ENCODE data around the gene USP22.
"Not testable (repeated sequence)": the region's sequence is repeated elsewhere in the genome, so short reads cannot be mapped to it uniquely, and the experiment has no call there.

USP22 gene

GRCh38 chr17:20988001-20988636 lies 54.7 kb downstream of the USP22 start:
- DNase-seq (ENCODE audit: low spot score) = no peak

GRCh38 chr17:20987511-20987910 lies 55.3 kb downstream of the USP22 start:
- no peak for DNase-seq (ENCODE audit: low spot score)

GRCh38 chr17:20986767-20987510 lies 55.9 kb downstream of the USP22 start:
- no peak for DNase-seq (ENCODE audit: low spot score)

GRCh38 chr17:20983359-20983637 lies 59.5 kb downstream of the USP22 start:
- no peak for DNase-seq (ENCODE audit: low spot score)

GRCh38 chr17:20982589-20983358 lies 60.0 kb downstream of the USP22 start:
- no peak for DNase-seq (ENCODE audit: low spot score)

GRCh38 chr17:20981046-20981920 lies 61.5 kb downstream of the USP22 start:
- DNase-seq (ENCODE audit: low spot score) = no peak

GRCh38 chr17:20979792-20980083 lies 63.1 kb downstream of the USP22 start:
- no peak for DNase-seq (ENCODE audit: low spot score)

- not testable (repeated sequence) for DNase-seq (ENCODE audit: low spot score)
Measured at GRCh38 chr17:20979007-20979791, 63.6 kb downstream of the USP22 start.

GRCh38 chr17:20977609-20978253 lies 65.1 kb downstream of the USP22 start:
- DNase-seq (ENCODE audit: low spot score) = not testable (repeated sequence)

- DNase-seq (ENCODE audit: low spot score) = no peak
Measured at GRCh38 chr17:20975566-20975965, 67.2 kb downstream of the USP22 start.

- DNase-seq (ENCODE audit: low spot score) = no peak
Measured at GRCh38 chr17:20970329-20970728, 72.5 kb downstream of the USP22 start.

- no peak for DNase-seq (ENCODE audit: low spot score)
Measured at GRCh38 chr17:20968913-20969616, 73.7 kb downstream of the USP22 start.

- DNase-seq (ENCODE audit: low spot score) = no peak
Measured at GRCh38 chr17:20967776-20968175, 75.0 kb downstream of the USP22 start.

- DNase-seq (ENCODE audit: low spot score) = no peak
Measured at GRCh38 chr17:20966870-20967269, 75.9 kb downstream of the USP22 start.

GRCh38 chr17:20965492-20965891 lies 77.3 kb downstream of the USP22 start:
- no peak for DNase-seq (ENCODE audit: low spot score)

- no peak for DNase-seq (ENCODE audit: low spot score)
Measured at GRCh38 chr17:20961586-20961985, 81.2 kb downstream of the USP22 start.

- no peak for DNase-seq (ENCODE audit: low spot score)
Measured at GRCh38 chr17:20960871-20961270, 81.9 kb downstream of the USP22 start.

GRCh38 chr17:20955427-20956323 lies 87.1 kb downstream of the USP22 start:
- DNase-seq (ENCODE audit: low spot score) = no peak

GRCh38 chr17:20954794-20955193 lies 88.0 kb downstream of the USP22 start:
- DNase-seq (ENCODE audit: low spot score) = no peak

Data from GM03348 (cell line).